AG10803 (cell line): ENCODE data around the gene ITLN2.
A peak's percentile ranks its signal among the peaks of the same experiment; 100 is the strongest.

Experiments used
- DNase-seq: peaks from one replicate; pipeline ENCODE4 v3.0.0; 2010; ENCODE audit warnings: low read depth
- H3K4me3 ChIP-seq: 2 replicates; pipeline ENCODE4 v1.5.1; 2011; ENCODE audit warnings: mild to moderate bottlenecking, low read length, control low read depth
- TF ChIP-seq, protein P1 (sequence below): conservative IDR thresholded peaks from 2 replicates; pipeline ENCODE4 v1.5.1; 2011; ENCODE audit warnings: mild to moderate bottlenecking, low read length, control low read depth, inconsistent platforms

Gene ITLN2

DNA sequence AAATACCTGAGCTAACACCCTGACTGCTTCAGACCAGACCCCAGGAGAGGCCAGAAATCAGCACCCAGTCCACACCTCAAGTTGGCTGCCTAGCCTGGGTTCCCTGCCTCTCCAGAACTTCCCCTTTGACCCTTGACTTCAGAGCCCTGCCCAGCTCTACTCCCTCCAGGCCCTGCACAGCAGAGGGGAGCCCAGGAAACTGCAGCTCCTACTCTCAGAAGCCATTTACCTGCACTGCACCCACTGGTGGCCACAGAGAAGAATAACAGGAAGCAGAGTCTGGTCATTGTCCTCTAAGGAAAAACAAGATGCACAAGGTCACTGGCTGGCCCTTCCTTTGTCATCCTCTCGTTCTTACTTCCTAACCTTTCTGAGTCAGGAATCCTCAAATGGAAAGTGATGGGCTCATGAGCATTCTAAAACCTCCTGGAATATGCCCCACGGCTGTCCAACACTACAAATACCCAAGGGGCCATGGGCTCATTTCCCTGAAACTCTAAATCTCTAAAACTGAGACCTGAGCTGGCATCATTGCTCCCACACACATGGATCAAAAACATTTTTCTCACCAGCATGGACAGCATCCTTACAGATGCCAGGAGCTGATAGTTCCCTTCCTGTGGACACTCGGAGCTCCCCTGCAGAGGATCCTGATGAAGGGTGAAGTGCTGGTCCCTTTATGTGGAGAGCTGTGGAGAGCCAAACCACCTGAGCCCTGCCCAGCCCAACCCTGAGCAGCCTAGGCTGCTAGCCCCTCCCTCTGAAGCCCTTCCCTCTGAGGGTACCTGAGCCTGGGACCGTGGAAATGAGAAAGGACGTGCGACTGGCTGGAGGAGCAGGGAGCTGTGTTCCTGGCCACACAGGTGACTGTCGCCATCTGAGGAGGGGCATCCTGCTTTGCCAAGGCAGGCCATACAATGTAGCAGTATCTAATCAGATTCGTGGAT, at the start of gene ITLN2:
Gene ITLN2, minus strand, starts transcription at position 652 of the 947 bp plus-strand sequence. Its CDS starts 68 bp downstream, at position 584.
- TF ChIP-seq, protein P1, sequence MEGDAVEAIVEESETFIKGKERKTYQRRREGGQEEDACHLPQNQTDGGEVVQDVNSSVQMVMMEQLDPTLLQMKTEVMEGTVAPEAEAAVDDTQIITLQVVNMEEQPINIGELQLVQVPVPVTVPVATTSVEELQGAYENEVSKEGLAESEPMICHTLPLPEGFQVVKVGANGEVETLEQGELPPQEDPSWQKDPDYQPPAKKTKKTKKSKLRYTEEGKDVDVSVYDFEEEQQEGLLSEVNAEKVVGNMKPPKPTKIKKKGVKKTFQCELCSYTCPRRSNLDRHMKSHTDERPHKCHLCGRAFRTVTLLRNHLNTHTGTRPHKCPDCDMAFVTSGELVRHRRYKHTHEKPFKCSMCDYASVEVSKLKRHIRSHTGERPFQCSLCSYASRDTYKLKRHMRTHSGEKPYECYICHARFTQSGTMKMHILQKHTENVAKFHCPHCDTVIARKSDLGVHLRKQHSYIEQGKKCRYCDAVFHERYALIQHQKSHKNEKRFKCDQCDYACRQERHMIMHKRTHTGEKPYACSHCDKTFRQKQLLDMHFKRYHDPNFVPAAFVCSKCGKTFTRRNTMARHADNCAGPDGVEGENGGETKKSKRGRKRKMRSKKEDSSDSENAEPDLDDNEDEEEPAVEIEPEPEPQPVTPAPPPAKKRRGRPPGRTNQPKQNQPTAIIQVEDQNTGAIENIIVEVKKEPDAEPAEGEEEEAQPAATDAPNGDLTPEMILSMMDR: peak; percentile 60
- peak; percentile 18 for DNase-seq
- H3K4me3 ChIP-seq: no peak within 1 kb of the TSS

DNA sequence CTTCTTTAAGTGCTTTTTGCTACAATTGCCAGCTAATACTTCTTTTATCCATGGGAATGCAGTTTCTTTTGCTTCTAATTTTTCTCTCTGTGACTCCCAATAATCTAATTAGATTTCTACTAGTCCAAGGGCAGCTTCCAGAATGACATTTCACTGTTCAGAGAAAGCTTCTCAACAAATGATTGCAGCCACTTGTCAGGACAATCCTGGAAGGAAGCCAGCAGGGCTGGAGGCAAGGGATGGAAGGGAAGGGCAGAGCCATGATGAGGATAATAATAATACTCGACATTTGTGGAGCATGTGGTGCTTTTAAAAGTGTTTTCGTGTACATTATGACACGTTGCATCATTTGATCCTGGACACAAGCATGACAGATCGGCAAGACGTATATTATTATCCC, 46.9 kb upstream of the ITLN2 start:
- DNase-seq: no peak
- TF ChIP-seq, protein P1: no peak
- no peak overlapping the region for H3K4me3 ChIP-seq

DNA sequence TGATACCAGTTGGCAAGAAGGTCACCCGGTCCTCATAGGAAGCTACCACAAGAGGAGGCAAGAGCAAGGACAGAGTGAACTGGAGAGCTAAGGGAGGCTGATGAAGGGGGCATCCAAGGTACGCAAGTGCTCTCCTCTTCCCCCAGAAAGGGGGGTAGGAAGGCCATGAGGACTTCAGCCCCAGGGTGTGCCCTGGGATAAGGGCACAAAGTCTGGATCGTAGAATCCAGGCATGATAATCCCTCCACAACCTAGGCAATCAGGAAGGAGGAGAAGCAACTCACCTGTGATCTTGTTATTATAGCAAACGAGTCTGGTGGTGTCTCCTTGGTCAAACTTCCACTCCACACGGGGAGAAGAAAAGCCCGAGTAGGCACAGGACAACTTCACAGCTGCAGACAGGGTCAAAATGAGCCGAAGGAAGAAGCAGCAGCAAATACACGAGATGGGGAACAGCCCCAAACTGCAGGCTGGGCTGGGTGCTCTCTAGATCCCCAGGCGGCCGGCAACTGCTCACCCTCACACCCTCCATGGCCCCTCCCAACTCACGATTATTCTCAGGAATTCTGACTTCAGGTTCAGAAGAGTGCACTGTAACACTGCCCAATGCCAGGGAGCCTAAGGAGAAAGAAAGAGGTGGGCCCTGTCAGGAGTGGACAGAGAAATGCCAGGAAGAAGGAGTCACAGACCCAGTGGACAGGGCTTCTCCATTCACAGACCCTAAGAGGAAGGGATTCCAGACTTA, 46.3 kb upstream of the ITLN2 start:
- H3K4me3 ChIP-seq: no peak overlapping the region
- TF ChIP-seq, protein P1: no peak
- no peak for DNase-seq

DNA sequence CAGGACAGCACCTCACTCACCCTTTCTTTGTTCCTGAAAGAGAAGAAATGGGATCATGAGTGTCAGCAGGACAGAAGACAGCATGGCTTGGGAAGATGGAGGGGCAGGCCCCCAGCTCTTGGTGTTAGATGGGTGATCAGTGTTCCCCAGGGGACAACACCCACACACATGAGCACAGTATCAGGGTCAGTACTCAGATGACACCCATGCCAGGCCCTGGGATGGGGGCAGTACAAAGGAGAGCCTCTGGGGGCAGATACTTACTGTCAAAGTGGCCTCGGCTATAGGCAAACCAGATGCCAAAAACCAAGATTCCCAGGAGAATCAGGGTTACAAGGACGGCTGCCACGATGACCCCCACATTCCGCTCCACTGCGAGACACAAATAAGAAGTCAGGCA, 44.8 kb upstream of the ITLN2 start:
- TF ChIP-seq, protein P1: no peak
- no peak for DNase-seq
- no peak overlapping the region for H3K4me3 ChIP-seq

DNA sequence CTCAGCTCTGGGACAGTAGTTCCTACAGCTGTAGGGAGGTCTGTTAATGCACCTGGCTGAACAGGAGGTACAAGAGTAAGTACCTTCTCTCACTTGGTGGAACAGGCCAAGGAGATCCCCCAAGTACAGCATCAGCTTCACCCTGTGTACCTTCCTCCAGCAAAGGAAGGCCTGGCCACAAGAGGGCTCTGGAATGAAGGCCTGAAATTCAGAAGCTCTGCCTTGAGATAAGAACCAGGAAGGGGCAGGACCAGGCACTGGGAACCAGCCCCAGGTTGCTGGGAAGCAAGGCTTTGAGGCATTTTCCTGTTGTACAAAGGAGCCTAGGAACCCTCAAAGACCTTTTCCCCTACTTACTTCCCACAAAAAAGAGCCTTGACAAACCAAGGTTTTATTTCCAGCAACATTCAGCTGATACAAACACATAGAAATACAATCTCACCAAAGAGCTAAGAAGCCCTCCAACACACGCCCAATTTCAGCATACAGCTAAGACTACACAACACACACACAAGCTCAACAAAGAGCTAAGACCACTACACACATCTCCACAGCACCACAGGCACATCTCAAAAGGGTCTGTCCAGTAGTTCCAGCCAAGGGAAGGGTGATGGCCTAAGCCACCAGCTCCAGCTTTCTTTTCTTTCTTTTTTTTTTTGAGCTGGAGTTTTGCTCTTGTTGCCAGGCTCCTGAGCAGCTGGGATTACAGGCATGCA, 42.9 kb upstream of the ITLN2 start:
- no peak overlapping the region for H3K4me3 ChIP-seq
- TF ChIP-seq, protein P1: peak; percentile 66
- DNase-seq: peak; percentile 56

DNA sequence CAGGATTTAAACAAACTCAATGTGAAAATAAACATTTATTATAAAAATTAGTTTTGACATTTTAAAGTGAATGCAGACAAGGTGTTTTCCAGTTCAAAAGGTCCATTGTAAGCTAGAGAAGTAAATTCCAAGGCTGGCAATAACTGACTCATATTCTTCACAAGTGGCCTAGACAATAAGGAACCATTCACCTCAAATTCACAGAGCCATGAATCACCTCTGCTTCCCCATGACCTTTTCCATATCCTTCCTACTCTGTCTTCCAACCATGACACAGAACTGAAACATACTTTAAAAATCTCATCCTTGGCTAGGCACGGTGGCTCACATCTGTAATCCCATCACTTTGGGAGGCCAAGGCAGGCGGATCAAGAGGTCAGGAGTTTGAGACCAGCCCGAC, 41.6 kb upstream of the ITLN2 start:
- DNase-seq: peak; percentile 40
- TF ChIP-seq, protein P1: no peak
- no peak overlapping the region for H3K4me3 ChIP-seq
